Hepatocyte (in vitro differentiated cells): ENCODE measurements around the gene ATF4.

Experiments used
- CTCF ChIP-seq: fragments of 200-600 bp; sonication (generic); IDR thresholded peaks from 2 replicates; pipeline ENCODE4 v1.5.1; 2016; ENCODE audit warnings: antibody characterized with exemption, mild to moderate bottlenecking; ENCODE audit not compliant: poor library complexity
- EZH2phosphoT487 ChIP-seq: fragments of 200-600 bp; sonication (generic); IDR thresholded peaks from one replicate; pipeline ENCODE4 v1.6.1; 2018; ENCODE audit warnings: antibody characterized with exemption, mild to moderate bottlenecking, low read depth, moderate library complexity; ENCODE audit not compliant: unreplicated experiment, severe bottlenecking

GRCh38 chr22:39487826-39488520 lies 32.4 kb upstream of the ATF4 start:
- TF ChIP-seq CTCF, result no peak
- no peak for TF ChIP-seq EZH2phosphoT487
